Neural crest cell (in vitro differentiated cells): ENCODE results near the gene SNED1. TPM values are rescaled to one million over a fixed set of nuclear protein-coding genes. Genes with fewer than 3 reads are reported as not detected.

ENCODE experiments used
- DNase-seq: peaks from one replicate; pipeline ENCODE4 v3.0.0; 2021; ENCODE audit warnings: low read depth, mixed read lengths, low spot score
- H3K27ac Mint-ChIP-seq: one replicate; pipeline ENCODE4 v1.8.0; 2021; ENCODE audit warnings: mild to moderate bottlenecking, mixed read lengths; ENCODE audit not compliant: unreplicated experiment
- H3K27me3 Mint-ChIP-seq: 2 replicates; pipeline ENCODE4 v1.8.0; 2021; ENCODE audit warnings: low read depth, mild to moderate bottlenecking, mixed read lengths
- H3K36me3 Mint-ChIP-seq: 2 replicates; pipeline ENCODE4 v1.8.0; 2021; ENCODE audit warnings: low read depth, mild to moderate bottlenecking, mixed read lengths
- H3K4me1 Mint-ChIP-seq: 2 replicates; pipeline ENCODE4 v1.8.0; 2021; ENCODE audit warnings: mixed read lengths
- H3K4me3 Mint-ChIP-seq: one replicate; pipeline ENCODE4 v1.8.0; 2021; ENCODE audit warnings: mild to moderate bottlenecking, mixed read lengths
- H3K9me3 Mint-ChIP-seq: 2 replicates; pipeline ENCODE4 v1.8.0; 2021; ENCODE audit warnings: mixed read lengths
- CTCF ChIP-seq: fragments of 200-600 bp; sonication (generic); conservative IDR thresholded peaks from 2 replicates; pipeline ENCODE4 v1.5.0; 2021; ENCODE audit warnings: antibody characterized with exemption, mild to moderate bottlenecking
- total RNA-seq: library from RNA; stranded (reverse); gene quantifications from 2 replicates; pipeline ENCODE4 v1.2.1, GENCODE V29; 2021

Gene SNED1
- total RNA-seq, 1 donor from 2014 or later = 0.30 TPM

DNA sequence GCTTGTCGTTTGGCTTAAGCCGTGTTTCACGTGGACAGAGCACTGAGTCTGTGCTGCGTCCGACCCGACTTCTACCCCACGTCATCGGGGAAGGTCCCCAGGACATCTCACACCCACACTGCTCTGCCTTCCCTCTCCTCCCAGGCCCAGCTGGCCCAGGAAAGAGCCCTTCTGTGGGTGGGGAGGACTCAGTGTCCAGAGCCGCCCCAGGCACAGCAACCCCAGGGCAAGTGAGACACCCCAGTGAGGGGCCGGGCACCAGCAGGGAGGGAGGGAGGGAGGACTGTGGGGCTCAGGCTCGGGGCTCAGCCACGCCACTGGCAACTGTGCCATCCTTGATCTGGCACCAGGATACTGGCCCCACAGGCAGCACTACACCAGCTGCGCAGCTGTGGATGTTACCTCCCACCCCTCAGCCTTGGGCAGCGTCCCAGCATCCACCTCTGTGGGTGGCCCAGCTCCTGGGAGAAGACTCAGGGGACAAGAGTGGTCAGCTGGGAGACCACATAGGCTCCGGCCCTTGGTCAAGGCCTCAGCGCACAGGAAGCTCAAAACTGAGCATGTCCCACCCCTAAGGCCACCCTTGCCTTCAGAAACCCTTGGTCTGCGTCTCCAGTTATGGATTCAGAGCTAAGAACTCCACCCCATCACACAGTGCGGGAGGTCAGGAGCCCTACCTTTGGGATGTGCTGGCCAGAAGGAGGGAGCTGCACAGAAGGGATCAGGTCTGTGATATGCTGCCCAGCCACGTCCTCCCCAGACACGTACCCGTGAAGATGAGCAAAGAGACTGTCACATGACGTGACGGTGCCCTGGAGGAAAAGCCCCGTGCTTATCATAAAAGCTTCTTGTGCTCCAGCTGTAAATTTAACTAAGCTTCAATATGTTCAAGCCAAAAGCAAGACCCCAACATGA is 139.1 kb downstream of the SNED1 start:
- Mint-ChIP-seq H3K4me3 (no peak overlapping the region), H3K9me3 (no peaks in the 10 kb centered on the region), H3K27ac (no peak overlapping the region), H3K4me1 (no peaks in the 10 kb centered on the region), H3K27me3 (no peaks in the 10 kb centered on the region), H3K36me3 (peaks cover 6% of the 10 kb centered on the region)
- no peak for DNase-seq
- TF ChIP-seq CTCF = no peak

- Mint-ChIP-seq H3K27ac (no peak overlapping the region), H3K4me1 (no peaks in the 10 kb centered on the region), H3K36me3 (peaks cover 4% of the 10 kb centered on the region), H3K27me3 (no peaks in the 10 kb centered on the region), H3K9me3 (no peaks in the 10 kb centered on the region), H3K4me3 (no peak overlapping the region)
- DNase-seq = no peak
- no peak for TF ChIP-seq CTCF
Measured at GRCh38 chr2:241138471-241138870, 140.1 kb downstream of the SNED1 start.

- Mint-ChIP-seq H3K27ac (no peak overlapping the region), H3K4me3 (no peak overlapping the region), H3K4me1 (no peaks in the 10 kb centered on the region), H3K27me3 (no peaks in the 10 kb centered on the region), H3K9me3 (no peaks in the 10 kb centered on the region), H3K36me3 (peaks cover 4% of the 10 kb centered on the region)
- DNase-seq = no peak
- TF ChIP-seq CTCF = no peak
Measured at GRCh38 chr2:241139531-241140444, 141.4 kb downstream of the SNED1 start.

DNA sequence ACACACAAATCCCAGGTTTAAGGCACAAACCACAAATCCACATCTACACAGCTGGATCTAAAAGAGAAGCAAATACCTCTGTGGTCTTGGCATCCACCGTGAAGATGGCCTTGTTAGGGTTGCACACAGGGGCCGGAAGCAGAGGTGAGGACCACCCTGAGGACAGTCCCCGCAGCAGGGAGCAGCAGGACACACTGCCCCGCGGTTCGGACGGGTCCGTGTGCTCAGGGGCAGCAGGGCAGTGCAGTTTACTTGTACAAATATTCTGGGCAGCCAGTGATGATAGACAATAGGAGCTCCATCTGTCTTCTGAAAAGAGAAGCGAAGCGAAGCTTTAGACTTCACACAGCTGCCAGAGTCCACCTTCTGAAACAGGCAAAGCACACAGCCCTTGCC is 142.0 kb downstream of the SNED1 start:
- peaks cover 4% of the 10 kb centered on the region for H3K36me3 Mint-ChIP-seq

More for the DNA sequence above, 142.0 kb downstream of the SNED1 start:
- Mint-ChIP-seq H3K9me3 (no peaks in the 10 kb centered on the region), H3K4me1 (no peaks in the 10 kb centered on the region), H3K27me3 (no peaks in the 10 kb centered on the region), H3K4me3 (no peak overlapping the region), H3K27ac (no peak overlapping the region)
- TF ChIP-seq CTCF = no peak
- no peak for DNase-seq
